Left cardiac atrium (tissue), 4 donors: Measurements from ENCODE around the gene NELFA. TPM values are rescaled to one million over a fixed set of nuclear protein-coding genes. Genes with fewer than 3 reads are reported as not detected.

Experiments
- ATAC-seq, 2 donors: fragments of 200-7000 bp; cut with Tn5 transposase; one replicate each; pipeline ENCODE4 v1.9.1; 2020; ENCODE audit warnings: mild to moderate bottlenecking in 2 of 2, moderate library complexity in 2 of 2
- DNase-seq: peaks from one replicate; pipeline ENCODE4 v3.0.0-alpha.2; 2020
- intact Hi-C, 2 donors: fragments of 100-400 bp; cut with DNase I; formaldehyde crosslinking; loops; one replicate each; pipeline versions ENCODE4 v1.14.1 to v1.15.1; 2022 to 2023
- total RNA-seq, 2 donors: library from RNA; stranded (reverse); fragmentation: NEBNext Ultra II Directional; extraction: Animal tissue kit (Norgen Biotek cat#: 25700); gene quantifications; one replicate each; pipeline ENCODE4 v1.2.1, GENCODE V29; 2021
- donor health status: DM: no; HTN: yes; CAD: no.
- donor health status: DM: no; HTN: yes; CAD: no; lungs with severe emphysema.
- donor health status: DM: yes; HTN: yes; CAD: no.
- donor health status: Dilated cardiomyopathy.

Gene NELFA
- total RNA-seq, 2 donors from 2014 or later: 12.4 to 17.0 TPM

DNA sequence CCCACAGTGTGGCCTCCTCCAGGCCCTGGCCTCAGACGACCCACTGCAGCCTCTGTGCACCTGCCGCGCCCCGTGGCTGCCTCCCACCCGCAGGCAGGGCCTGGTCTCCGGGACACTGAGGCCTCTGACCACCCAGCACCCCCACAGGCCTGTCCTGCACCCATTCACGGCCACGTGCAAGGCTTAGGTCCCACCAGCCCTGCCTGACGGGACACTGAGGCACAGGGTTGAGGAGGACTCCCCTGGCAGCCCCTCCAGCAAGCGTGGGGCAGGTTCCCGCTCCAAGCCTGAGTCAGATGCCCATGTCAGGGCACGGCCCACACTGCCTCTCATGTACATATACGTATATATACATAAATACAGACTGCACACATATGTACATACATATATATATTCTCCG lies 23.5 kb downstream of the NELFA start:
- no peak for ATAC-seq
- DNase-seq: no peak
- intact Hi-C loops: no loop called here

DNA sequence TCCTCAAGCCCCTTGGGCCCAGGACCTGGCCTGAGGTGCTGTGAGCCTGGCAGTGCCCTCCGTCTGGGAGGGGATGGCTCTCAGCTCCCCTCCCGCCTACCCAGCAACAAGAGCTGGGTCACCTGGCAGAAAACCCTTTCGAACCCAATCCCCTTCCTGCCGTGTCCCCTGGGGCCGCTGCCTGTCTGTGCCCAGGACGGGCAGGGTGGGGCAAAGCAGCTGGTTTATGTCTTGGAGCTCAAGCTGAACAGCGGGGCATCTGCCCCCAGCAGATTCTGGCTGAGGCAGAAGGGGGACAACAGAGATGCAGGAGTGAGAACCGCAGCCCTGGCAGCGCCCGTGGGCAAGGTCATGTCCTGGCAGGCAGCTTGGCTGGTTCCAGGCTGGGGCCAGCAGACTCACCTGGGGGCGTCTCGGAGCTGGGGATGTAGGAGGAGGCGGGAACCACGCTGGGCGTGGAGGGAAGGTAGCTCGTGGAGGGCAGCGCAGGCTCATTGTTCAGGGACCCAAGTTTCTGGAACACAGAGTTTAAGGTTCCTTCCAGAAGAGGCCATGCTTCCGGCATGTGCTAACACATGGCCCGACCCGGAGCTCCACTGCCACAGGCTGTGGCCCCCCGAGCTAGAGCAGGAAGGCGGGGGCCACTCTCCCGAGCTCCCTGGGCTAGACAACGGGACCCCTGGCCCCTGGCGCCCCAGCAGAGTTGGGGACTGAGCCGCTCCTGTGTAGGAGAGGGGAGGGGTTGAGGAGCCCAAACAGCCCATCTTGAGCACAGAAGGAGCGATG lies 24.2 kb downstream of the NELFA start:
- DNase-seq (no peak), ATAC-seq (no peak)
- intact Hi-C loops: no loop called here

DNA sequence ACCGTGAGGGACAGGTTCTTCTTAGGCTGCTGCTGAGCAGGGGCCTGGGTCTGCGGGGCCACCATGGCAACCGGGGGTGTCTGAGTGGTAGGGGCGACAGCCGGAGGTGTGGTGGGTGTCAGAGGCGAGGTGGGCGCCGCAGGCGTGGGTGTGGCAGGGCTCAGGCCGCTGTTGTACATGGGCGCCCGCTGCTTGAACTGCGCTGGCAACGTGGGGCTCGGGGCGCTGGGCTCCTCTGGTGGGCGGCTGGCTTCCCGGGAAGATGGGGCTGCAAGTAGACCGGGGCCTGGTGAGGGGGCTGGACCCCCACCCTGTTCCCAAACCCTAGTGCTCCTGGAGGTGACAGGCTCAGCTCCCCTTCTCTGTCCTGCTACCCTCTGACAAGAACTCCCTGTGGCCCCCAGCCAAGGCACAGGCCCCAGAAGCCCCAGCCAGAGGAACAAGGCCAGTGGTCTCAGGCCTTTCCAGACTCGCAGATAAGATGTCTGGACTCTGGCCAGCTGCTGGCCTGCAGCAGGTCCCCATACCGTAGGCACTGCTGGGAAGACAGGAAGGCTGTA lies 24.8 kb downstream of the NELFA start:
- ATAC-seq (peak; percentile 23 to 42), DNase-seq (no peak)
- intact Hi-C loops: no loop called here

DNA sequence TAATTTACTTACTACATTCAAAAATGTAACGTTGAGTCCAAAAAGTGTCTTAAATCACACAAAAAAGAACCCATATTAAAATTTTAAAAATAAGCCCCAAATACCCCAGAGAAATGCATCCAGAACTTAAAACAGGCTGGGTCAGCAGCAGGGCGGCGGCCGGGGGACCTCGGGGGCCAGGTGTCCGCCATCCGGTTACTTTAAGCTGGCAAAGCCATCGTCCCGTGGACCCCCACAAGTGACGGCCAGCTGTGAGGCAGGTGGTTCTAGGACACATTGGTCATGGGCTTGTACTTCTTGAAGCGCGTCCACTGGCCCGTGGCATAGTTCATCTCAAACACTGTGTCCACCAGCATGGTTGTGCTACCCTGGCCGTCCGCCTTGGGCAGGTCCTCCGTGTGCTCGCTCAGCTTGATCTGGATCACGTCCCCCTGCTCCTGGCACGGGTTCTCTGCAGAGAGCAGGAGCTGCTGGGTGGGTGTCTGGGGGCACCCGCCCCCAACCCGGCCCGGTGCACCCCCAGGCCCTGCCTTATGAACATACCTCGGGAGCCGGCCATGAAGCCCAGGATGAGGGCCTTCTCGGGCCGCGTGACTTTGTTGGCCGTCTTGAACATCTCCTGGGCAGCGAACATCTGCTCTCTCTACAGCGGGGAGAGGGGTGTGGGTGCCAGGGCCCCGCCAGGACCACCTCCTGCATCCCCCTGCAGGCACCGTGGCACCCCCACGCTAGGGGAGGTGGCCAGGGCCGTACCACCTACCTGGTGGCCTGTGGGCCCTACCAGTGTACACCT lies 25.5 kb downstream of the NELFA start:
- DNase-seq (no peak), ATAC-seq (no peak)
- intact Hi-C loops: no loop called here

DNA sequence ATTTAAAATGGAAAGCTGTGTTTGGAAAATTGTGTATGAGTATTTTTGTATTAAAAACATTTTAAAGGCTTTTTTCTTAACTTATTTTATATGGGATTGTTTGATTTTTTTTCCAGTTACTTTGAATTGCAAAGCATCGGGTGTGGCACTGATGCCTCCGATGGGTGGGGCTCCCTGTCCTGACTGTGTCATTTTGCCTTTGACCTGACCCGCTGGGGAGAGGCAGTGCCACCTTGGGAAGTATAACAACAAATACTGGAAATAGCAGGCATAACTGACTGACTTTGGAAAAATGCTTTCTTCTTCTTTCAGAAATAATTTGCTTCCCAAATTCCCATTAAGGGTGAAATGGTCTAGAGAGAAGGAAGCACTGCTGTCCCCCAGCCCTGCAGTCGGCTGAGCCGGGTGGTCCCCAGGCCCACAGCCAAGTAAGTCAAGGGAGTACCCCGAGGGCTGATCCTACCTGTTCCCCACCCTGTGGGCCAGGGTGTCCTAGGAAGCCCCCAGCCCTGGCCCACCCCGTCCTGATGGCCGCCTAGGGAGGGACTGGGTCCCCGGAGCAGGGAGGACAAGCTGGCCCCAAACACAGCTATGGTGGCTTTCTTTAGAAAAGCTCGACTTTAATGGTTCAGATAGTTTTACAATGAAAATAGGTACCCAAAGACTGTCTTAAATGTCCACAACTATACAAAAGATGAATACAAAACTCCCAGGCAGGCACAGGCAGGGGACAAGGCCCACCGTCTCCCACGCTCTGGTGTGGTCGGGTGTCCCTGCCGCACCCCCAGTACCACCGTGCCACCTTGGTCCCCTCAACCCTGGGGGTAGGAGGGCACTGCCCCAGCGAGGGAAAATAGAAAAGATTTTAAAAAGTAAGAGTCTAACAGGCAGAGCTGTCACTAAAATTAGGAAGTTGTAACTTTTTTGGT lies 26.4 kb downstream of the NELFA start:
- no peak for ATAC-seq
- intact Hi-C loops: no loop called here
- no peak for DNase-seq

DNA sequence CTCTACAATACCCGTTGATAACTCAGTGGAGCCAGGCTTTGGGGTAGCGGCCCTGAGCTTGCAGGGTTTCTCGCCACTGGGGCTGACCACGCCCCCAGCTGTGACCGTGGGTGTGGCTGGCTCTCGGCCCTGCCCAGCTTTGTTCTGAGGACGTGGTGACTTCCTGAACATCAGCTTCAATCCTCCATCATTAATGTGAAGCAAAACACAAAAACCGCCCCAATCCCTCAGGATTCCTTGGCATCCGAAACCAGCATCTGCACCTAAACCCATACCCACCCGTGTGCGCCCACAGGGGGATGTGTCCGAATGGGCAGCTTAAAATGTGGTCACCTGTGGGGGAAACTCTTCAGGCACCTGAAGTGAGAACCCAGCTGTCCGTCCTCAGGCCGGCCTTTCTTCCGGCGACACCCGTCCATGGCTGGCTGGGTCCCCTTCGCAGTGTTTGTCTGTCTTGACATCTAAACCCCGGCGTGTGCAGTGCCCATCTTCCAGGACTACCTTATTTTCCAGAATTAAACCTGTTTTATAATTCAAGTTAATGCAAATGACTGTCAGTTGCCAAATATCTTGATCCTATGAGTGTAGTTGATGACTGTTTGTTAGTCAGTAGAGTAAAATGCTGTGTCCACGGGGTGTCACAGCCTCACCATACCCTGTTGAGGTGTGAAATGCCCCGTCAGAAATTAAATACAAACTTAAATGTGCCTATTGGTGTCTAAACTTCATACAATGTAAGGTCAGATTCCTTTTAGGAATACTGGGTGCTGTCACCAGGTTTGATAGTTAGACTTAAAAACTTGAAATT lies 27.3 kb downstream of the NELFA start:
- intact Hi-C loops: no loop called here
- no peak for ATAC-seq

DNA sequence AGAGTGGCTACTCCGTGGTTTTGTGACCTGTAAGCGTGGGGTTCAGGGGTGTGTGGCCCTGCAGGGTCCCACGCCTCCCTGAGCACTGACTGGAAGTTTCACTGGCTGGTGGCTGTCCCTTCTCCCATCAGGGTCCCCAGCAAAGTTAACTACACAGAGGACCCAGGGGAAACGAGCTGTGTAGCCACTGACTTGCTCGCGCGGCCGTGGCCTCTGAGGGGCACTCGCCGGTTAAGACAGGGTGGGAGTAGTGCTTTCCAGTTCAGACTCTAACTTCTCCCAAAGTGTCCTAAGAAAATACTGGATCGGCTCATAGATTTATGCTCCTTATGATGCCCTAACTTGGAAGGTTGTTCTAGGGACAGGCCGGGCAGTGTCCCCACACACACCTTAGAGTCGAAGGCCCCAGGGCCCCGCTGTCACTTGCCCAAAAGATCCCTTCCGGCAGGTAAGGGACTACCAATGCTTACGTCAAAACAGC lies 28.2 kb downstream of the NELFA start:
- DNase-seq: no peak
- intact Hi-C loops: no loop called here

More for the DNA sequence above, 27.3 kb downstream of the NELFA start:
- DNase-seq: no peak

DNA sequence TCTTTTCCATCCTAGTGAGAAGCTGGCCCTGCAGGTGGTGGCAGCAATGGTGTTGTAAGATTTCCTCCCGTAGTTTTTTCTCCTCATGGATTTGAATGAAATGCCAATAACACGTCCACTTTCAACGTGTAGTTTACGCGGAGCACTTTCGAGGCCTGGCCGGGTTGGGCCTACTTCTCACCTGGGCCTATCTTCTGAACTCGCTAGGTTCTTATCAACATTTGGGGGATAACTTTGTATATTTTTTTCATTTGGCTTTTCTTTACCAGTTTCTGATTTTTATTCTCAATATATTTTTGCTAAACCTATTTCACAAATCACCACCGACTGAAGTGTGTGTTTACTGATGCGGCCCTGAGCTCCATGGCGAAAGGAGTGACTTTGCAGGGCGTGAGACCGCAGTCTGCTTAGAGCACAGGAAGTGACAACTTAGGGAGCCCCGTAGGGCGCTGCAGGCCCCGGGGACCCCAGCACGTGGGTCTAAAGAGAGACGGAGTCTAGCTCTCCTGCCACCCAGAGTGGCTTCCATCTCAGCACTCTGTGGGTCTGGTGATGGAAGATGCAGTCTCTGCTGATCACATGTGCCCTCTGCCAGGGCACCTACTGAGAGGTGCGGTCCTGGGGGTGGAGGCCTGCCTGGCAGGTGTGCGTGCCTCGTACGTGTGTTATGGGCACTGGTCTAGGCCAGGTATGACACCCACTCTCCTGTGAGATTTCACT lies 29.1 kb downstream of the NELFA start:
- ATAC-seq: no peak
- no peak for DNase-seq
- intact Hi-C loops: no loop called here

More for the DNA sequence above, 28.2 kb downstream of the NELFA start:
- ATAC-seq: no peak

DNA sequence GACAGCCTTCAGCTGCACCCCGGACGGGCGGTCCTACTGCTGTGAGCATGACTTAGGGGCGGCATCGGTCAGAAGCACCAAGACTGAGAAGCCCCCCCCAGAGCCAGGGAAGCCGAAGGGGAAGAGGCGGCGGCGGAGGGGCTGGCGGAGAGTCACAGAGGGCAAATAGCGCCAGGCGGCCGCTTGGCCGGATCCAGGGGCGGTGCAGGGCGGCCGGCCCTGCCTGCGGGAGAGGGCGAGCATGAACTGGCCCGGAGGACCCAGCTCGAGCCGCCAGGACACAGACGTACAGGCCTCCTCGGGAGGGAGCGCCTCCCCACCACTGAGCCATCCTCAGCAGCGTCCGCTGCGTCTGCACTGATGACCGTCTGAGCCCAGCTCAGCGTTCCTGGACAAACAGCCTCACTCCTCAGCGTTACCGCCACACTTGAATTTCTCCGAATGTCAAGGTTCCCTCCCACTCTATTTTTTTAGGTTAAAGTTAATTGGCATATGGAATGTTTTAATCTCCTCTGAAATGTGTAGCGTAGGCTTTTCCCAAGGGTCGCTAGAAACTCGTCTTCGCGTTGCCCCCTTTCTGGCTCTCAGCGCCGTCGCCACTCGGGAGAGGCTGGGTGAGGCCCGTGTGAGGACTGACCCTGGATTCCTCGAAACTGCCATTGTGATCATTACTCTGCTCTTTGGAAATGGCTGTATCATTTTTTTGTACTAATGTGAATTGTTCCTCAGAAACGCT lies 29.9 kb downstream of the NELFA start:
- peak in 1 of 2 donors; percentile 34 for ATAC-seq
- DNase-seq: no peak
- intact Hi-C loops: no loop called here

DNA sequence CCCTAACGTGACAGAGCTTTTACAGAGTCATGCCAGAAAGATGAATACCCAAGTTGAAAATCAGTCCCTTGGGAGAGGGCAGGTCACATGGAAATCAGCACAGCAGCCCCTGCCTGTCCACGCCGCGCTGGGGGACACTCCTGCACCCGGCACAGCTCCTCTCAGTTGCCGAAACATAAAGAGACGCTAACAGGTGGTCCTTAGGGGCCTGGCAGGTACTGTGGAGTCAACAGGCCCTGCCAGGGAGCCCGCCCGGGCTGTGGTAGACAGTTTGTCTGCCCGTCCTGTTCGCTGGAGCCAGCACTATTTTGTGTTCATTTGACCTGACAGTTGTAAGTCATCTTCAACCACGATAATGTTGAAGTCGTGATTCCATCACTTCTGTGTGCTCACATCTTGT lies 30.5 kb downstream of the NELFA start:
- intact Hi-C loops: no loop called here
- ATAC-seq (no peak), DNase-seq (no peak)

GRCh38 chr4:1976416-1977352 lies 32.1 kb downstream of the NELFA start:
- intact Hi-C loops: no loop called here
- ATAC-seq (no peak), DNase-seq (no peak)

DNA sequence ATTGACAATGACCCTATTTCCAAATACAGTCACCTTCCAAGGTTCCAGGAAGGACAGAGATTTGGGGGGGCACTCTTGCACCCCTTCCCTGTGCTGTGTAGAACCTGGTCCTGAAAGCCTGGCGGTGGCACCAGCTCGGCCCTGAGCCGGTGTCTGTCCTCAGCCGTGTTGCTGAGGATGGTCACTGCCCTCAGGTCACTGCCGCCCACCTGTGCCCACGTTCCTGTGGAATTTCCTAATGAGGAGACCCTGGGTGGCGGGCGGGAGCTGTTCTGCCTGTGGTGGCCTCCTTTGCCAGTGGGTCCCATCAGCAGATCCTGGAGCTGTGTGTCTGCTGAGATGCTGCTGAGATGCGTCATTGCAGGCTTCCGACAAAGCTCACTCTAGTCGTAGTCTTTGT lies 32.9 kb downstream of the NELFA start:
- intact Hi-C loops: no loop called here
- no peak for DNase-seq
- no peak for ATAC-seq

DNA sequence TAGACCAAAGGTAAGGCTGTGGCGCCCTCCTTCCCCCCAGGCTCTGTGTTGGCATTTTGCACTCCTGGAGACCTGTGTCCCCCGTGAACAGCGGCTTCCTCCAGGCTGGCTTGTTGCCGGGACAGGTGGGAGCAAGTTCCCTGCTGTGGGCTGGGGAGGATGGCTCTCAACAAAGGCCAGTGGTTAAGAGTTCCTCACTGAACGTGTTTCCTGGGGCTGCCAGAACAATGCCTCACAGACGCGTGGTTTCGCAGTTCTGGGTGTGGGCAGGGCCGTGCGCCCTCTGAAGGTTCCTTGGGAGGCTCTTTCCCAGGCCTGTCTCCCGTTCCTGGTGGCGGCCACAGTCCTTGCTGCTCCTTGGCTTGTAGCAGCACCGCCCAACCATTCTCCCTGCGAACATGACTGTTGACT lies 33.4 kb downstream of the NELFA start:
- no peak for ATAC-seq
- intact Hi-C loops: no loop called here
- no peak for DNase-seq

- no peak for DNase-seq
- intact Hi-C loops: no loop called here
- ATAC-seq: no peak
Observed at GRCh38 chr4:1974840-1975239, 33.9 kb downstream of the NELFA start.

GRCh38 chr4:1973661-1974060 lies 35.1 kb downstream of the NELFA start:
- DNase-seq: no peak
- ATAC-seq: no peak
- intact Hi-C loops: no loop called here

DNA sequence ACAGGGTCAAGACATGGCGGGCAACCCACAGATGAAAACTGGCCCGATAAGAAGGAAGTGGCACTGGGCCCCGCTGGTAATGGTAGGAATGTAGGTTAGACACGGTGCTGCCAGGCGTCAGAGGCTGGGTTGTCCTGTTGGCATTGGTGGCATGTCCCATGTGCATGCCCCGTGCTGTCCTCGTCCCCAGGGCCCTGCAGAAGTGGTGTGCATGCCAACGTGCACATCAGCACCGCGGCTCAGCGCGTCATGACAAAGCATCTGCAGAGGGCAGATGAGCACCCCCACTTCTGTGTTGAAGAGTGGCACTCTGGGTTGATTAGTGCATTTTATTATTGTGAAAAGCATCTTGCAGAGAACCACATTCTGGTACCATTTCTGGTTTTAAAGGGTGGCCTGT lies 35.6 kb downstream of the NELFA start:
- ATAC-seq (no peak), DNase-seq (no peak)
- intact Hi-C loops: no loop called here
